ENCODE results near the gene EFNA3. TPM values are rescaled to one million over a fixed set of nuclear protein-coding genes. Genes with fewer than 3 reads are reported as not detected.
A peak's percentile ranks its signal among the peaks of the same experiment; 100 is the strongest.

Gene EFNA3
- total RNA-seq, 1 donor from 2014 or later: 2.4 TPM

- intact Hi-C loops (cut with DNase I): no loop called here
- DNase-seq (ENCODE audit: low spot score) (no peak), ATAC-seq (no peak)
These were observed 34.3 kb upstream of the EFNA3 start for GRCh38 chr1:155044365-155044764.

DNA sequence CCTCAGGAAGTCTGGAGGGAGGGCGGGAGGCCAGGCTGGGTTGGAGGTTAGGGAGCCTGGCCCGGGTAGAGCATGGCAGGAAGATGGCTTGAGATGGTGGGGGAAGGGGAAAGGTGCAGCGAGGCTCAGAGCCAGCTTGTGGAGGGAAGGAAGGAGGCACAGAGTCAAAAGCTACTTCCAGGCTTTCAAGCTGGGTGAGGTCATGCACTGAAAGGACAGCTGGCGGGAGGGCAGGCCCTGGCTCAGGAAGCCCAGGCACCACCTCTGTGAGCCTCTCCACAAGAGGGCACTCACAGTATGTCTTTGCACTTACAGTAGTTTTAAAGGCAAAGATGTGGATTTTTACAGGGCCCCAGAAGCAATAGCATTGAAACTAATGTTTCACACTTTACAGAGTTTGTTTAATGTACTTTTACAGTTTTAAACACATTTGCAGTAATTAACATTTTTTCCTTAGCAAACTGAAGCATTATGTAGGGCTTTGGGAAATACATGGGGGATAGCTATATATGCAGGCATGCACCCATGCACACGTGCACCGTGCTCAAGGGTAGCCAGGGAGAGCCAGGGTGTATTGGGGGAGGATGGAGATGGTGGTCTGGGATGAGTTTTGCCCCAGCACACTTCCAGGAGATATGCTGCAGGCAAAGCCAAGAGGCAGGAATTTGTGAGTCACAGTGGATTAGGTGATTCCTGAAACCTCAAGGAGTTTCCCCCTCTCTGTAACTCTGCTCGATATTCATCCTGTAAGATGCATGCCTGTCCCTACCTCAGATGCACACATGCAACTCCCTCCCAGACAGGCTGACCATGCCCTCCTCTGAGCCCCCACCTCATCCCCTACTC is 33.6 kb upstream of the EFNA3 start:
- ATAC-seq: peak; percentile 86
- intact Hi-C loops (cut with DNase I): no loop called here
- peak; percentile 82 for DNase-seq (ENCODE audit: low spot score)

GRCh38 chr1:155048449-155049334 is 29.9 kb upstream of the EFNA3 start:
- intact Hi-C loops (cut with DNase I): no loop called here
- no peak for DNase-seq (ENCODE audit: low spot score)
- ATAC-seq: no peak

DNA sequence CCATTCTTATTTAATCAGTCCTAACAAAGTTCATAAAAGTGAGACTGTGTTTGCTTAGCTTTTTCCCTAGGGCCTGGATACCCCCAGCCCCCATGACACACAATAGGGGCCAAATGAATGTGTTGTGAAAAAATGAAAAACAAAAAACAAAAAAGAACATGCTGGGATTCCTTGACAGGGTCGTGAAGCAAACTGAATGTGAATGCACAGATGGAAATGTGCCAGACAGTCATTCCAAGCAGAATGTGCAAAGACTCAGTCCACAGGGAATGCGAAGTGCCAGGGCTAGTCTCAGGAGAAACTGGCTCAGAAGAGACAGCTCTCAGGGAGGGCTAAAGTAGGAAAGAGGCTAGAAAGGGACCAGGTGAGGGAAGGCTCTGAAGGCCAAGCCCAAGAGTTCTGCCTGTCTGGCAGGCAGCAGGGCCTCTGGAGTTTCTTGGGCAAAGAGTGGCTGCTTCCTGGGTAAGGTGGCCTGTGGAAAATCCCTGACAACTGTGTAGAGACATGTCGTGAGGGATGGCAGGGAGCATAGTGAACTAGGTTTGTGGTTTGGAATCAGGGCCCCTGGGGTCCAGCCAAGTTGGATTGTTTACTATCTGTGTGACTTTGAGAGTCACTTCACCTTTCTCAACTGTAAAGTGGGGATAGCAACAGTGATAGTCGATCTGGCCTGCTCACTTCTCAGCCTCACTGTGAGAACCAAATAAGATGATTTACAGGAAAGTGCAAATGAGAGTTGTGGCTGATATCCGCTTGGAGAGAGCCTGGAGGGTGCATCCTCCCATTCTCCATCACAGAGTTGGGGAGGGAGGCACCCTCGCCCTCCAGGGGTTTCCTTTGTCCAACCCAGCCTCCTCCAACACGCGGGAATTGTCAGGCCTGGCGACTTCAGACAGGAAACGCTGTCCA is 28.7 kb upstream of the EFNA3 start:
- ATAC-seq (no peak), DNase-seq (ENCODE audit: low spot score) (no peak)
- intact Hi-C loops (cut with DNase I): loop anchor here (10.0 kb wide), 1 partner anchor 95 kb away; the partner anchor contains the start of gene PBXIP1

DNA sequence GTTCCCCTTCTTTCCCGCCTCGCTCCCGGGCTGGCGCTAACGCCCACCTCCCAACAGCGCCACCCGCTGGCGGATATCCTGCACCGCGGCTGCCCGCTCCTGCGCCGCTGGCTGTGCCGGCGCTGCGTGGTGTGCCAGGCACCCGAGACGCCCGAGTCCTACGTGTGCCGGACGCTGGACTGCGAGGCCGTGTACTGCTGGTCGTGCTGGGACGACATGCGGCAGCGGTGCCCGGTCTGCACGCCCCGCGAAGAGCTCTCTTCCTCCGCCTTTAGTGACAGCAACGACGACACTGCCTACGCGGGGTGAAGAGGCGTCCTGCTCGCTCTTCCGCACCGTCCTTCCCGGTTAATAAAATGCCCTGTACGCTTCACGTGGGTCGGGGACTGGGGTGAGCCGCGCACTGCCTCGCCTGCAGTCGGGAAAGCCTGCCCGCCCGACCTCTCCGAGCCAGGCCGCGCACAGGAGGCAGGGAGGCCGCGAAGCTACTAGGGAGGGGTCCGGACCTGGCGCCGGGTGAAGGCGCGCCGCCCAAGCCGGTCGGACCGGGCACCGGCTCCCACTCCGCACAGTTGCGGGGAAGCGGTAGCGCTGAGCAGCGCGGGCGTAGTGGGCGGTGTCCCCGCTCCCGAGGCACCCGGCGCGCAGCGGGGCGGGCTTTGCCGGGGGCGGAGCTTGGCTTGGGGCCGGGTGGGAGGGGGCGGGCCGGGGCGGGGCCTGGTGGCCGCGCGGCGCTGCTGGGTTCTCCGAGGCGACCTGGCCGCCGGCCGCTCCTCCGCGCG is 27.9 kb upstream of the EFNA3 start, which contains the start of gene ADAM15:
Gene ADAM15 (plus strand): TSS at position 757 of the 782 bp plus-strand sequence. CDS start 71 bp downstream, outside the sequence.
- intact Hi-C loops (cut with DNase I): loop anchor here (10.0 kb wide), 1 partner anchor 96 kb away; the partner anchor contains the start of gene PBXIP1
- ATAC-seq (peak; percentile 81), DNase-seq (ENCODE audit: low spot score) (peak; percentile 93)

- ATAC-seq: peak; percentile 23
- intact Hi-C loops (cut with DNase I): loop anchor here (10.0 kb wide), 1 partner anchor 97 kb away; the partner anchor contains the start of gene PBXIP1
- no peak for DNase-seq (ENCODE audit: low spot score)
These were observed 27.3 kb upstream of the EFNA3 start for GRCh38 chr1:155051342-155051776.

DNA sequence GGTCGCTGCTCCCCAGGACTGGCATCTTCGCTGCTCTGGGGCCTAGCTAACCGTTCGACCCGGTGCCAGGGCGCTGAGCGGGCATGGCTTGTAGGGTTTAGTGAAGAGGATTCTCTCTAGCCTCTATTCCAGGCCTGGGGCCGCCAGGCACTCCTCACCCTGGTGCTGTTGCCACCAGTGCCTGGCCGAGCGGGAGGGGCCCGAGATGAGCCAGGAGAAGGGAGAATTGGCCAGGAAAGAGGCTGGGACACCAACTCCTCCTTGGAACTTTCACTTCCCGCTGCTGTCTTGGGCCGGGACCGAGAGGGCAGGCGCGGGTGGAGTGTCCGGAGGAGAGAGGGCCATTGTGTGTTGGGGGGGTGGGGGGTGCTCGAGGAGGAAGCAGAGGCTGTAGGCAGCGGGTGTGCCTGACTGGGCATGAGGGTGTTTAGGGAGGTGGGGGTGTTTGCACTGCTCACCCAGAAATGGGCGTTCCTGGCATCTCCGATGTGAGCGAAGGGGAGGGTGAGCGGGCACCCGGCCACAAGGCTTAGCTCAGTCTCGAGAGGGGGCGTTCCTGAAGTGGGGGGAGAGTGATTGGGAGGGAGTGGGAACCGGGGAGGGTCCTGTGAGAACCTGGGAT is 26.7 kb upstream of the EFNA3 start:
- intact Hi-C loops (cut with DNase I): loop anchor here (1.0 to 10.0 kb wide), 2 partner anchors 97 to 493 kb away; partner anchors contain the start of gene PBXIP1

DNA sequence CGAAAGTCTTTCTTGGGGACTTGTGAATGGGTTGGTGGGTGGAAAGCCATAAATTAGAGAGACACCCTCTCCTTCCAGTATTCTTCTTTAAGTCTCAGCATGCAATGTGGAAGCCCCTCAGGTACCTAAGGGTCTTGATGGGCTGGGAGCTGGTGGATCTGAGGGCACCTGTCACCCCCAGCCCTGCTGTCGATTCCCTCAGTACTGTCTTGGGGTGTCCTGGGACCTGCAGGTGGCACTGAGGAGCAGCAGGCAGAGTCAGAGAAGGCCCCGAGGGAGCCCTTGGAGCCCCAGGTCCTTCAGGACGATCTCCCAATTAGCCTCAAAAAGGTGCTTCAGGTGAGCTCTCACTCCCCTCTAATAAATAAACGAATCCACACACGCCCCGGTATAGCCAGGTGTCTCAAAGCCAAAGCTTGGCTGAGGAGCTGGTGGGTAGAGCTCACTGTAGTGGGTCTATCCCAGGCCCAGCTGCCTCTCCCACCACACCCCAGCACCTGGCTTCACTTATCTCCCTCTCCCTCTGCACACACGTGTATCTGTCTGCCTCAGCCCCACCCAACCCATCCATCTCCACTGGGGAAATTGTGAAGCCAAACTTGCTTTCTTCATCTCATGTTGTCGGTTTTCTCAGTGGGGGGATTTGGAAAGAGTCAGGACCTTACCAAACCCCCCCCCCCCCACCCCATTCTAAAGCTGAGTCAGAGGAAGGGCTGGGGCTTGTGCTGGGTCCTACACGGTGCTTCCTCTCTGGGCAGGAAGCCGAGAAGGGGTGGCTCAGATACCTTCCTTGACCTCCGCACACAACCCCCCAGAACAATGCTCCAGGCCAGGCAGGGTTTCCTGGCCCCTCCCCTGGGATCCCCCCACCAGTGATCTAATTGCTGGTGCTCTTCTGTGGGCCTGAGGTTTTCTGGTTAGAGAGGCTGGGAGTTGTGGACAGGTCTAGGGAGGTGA is 25.9 kb upstream of the EFNA3 start:
- intact Hi-C loops (cut with DNase I): loop anchor here (1.0 to 10.0 kb wide), 2 partner anchors 98 to 493 kb away; partner anchors contain the start of gene PBXIP1
- DNase-seq (ENCODE audit: low spot score): no peak
- no peak for ATAC-seq

More for the DNA sequence above, 26.7 kb upstream of the EFNA3 start:
- DNase-seq (ENCODE audit: low spot score) (peak; percentile 75), ATAC-seq (peak; percentile 59)

GRCh38 chr1:155053531-155054105 is 25.0 kb upstream of the EFNA3 start:
- DNase-seq (ENCODE audit: low spot score) (no peak), ATAC-seq (no peak)
- intact Hi-C loops (cut with DNase I): loop anchor here (10.0 kb wide), 1 partner anchor 99 kb away; the partner anchor contains the start of gene PBXIP1

- ATAC-seq: no peak
- DNase-seq (ENCODE audit: low spot score): no peak
- intact Hi-C loops (cut with DNase I): loop anchor here (10.0 kb wide), 1 partner anchor 102 kb away; the partner anchor contains the start of gene PBXIP1
These were observed 21.5 kb upstream of the EFNA3 start for GRCh38 chr1:155057104-155057503.

DNA sequence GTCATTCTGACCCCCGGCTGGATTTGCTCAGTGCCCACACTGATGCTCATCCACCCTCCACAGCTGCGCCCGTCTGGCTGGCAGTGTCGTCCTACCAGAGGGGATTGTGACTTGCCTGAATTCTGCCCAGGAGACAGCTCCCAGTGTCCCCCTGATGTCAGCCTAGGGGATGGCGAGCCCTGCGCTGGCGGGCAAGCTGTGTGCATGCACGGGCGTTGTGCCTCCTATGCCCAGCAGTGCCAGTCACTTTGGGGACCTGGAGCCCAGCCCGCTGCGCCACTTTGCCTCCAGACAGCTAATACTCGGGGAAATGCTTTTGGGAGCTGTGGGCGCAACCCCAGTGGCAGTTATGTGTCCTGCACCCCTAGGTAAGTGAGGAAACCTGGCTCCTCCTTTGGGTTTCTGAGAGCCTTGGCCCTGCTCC is 20.8 kb upstream of the EFNA3 start:
- ATAC-seq (no peak), DNase-seq (ENCODE audit: low spot score) (no peak)
- intact Hi-C loops (cut with DNase I): loop anchor here (10.0 kb wide), 1 partner anchor 103 kb away; the partner anchor contains the start of gene PBXIP1

- intact Hi-C loops (cut with DNase I): no loop called here
These were observed 17.9 kb upstream of the EFNA3 start for GRCh38 chr1:155060736-155061135.

GRCh38 chr1:155061381-155062150 is 17.1 kb upstream of the EFNA3 start:
- peak; percentile 96 for DNase-seq (ENCODE audit: low spot score)
- intact Hi-C loops (cut with DNase I): no loop called here
- peak; percentile 78 for ATAC-seq

More at GRCh38 chr1:155060736-155061135, 17.9 kb upstream of the EFNA3 start:
- DNase-seq (ENCODE audit: low spot score) (no peak), ATAC-seq (no peak)

DNA sequence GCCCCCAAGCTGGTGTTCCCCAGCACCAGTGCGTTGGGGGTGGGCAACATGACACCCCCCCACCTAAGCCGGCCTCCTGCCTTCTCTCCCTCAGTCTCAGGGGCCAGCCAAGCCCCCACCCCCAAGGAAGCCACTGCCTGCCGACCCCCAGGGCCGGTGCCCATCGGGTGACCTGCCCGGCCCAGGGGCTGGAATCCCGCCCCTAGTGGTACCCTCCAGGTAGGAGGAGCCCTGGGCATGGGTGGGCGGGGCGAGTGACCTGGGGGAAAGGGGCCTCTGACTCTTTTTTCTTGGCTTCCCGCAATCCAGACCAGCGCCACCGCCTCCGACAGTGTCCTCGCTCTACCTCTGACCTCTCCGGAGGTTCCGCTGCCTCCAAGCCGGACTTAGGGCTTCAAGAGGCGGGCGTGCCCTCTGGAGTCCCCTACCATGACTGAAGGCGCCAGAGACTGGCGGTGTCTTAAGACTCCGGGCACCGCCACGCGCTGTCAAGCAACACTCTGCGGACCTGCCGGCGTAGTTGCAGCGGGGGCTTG is 16.4 kb upstream of the EFNA3 start:
- DNase-seq (ENCODE audit: low spot score) (no peak), ATAC-seq (peak; percentile 7)
- intact Hi-C loops (cut with DNase I): no loop called here
